Measurements from ENCODE around the gene ADAMTS6.

Gene ADAMTS6

DNA sequence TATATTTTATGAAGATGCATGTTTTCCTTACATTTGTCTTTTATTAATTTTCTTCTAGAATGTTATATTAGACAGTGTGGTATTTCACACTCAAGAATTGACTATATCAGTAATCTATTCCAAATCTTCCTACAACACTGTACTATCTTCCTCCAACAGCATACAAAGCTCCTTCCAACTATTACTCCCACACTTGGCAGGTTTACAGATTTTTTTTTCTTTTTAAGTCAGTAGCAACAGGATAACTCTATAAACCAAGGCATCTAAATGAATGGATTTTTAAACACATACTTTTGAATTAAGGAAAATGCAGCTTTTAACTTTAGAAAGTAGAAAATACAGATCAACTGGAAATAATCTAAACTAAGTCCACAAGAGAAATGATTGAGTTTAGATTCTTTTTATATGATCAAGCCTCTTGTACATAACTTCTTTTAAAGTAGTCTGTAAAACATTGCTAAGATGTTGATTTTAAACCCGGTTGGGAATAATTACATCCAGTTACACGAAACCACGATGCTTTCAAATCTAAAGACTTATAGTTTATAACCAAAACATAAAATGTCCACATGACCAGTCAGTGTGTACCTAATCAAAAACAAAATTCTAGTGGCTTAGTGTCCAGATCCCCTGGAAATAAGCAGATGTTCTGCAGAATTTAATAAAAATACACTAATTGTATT lies 281.6 kb downstream of the ADAMTS6 start:
- TF ChIP-seq SIN3A (IDR thresholded peaks at IDR 0.05; ENCODE audit: borderline replicate concordance, insufficient read depth, low read length) = no peak
- no peak for TF ChIP-seq TAF1 (IDR thresholded peaks at IDR 0.05; ENCODE audit: borderline replicate concordance, insufficient read depth, low read length)
- no peak for TF ChIP-seq POLR2AphosphoS5 (IDR thresholded peaks at IDR 0.05; ENCODE audit: low read depth, low read length)
- no peak for TF ChIP-seq FOXP2 (optimal IDR thresholded peaks at IDR 0.05; ENCODE audit: borderline replicate concordance, extremely low read depth, extremely low read length, insufficient read depth)
- TF ChIP-seq, protein P1, sequence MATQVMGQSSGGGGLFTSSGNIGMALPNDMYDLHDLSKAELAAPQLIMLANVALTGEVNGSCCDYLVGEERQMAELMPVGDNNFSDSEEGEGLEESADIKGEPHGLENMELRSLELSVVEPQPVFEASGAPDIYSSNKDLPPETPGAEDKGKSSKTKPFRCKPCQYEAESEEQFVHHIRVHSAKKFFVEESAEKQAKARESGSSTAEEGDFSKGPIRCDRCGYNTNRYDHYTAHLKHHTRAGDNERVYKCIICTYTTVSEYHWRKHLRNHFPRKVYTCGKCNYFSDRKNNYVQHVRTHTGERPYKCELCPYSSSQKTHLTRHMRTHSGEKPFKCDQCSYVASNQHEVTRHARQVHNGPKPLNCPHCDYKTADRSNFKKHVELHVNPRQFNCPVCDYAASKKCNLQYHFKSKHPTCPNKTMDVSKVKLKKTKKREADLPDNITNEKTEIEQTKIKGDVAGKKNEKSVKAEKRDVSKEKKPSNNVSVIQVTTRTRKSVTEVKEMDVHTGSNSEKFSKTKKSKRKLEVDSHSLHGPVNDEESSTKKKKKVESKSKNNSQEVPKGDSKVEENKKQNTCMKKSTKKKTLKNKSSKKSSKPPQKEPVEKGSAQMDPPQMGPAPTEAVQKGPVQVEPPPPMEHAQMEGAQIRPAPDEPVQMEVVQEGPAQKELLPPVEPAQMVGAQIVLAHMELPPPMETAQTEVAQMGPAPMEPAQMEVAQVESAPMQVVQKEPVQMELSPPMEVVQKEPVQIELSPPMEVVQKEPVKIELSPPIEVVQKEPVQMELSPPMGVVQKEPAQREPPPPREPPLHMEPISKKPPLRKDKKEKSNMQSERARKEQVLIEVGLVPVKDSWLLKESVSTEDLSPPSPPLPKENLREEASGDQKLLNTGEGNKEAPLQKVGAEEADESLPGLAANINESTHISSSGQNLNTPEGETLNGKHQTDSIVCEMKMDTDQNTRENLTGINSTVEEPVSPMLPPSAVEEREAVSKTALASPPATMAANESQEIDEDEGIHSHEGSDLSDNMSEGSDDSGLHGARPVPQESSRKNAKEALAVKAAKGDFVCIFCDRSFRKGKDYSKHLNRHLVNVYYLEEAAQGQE (IDR thresholded peaks at IDR 0.05; ENCODE audit: insufficient read depth in 1 of 2, low read depth in 2 of 2, low read length in 2 of 2) = no peak

GRCh38 chr5:65198456-65199120 lies 283.1 kb downstream of the ADAMTS6 start:
- TF ChIP-seq SIN3A (IDR thresholded peaks at IDR 0.05; ENCODE audit: borderline replicate concordance, insufficient read depth, low read length) = no peak
- TF ChIP-seq POLR2AphosphoS5 (IDR thresholded peaks at IDR 0.05; ENCODE audit: low read depth, low read length) = no peak
- no peak for TF ChIP-seq TAF1 (IDR thresholded peaks at IDR 0.05; ENCODE audit: borderline replicate concordance, insufficient read depth, low read length)
- TF ChIP-seq, protein P1 (IDR thresholded peaks at IDR 0.05; ENCODE audit: insufficient read depth in 1 of 2, low read depth in 2 of 2, low read length in 2 of 2) = no peak
- no peak for TF ChIP-seq FOXP2 (optimal IDR thresholded peaks at IDR 0.05; ENCODE audit: borderline replicate concordance, extremely low read depth, extremely low read length, insufficient read depth)

- no peak for TF ChIP-seq POLR2AphosphoS5 (IDR thresholded peaks at IDR 0.05; ENCODE audit: low read depth, low read length)
- TF ChIP-seq TAF1 (IDR thresholded peaks at IDR 0.05; ENCODE audit: borderline replicate concordance, insufficient read depth, low read length) = no peak
- TF ChIP-seq, protein P1 (IDR thresholded peaks at IDR 0.05; ENCODE audit: insufficient read depth in 1 of 2, low read depth in 2 of 2, low read length in 2 of 2) = no peak
- no peak for TF ChIP-seq SIN3A (IDR thresholded peaks at IDR 0.05; ENCODE audit: borderline replicate concordance, insufficient read depth, low read length)
- TF ChIP-seq FOXP2 (optimal IDR thresholded peaks at IDR 0.05; ENCODE audit: borderline replicate concordance, extremely low read depth, extremely low read length, insufficient read depth) = no peak
Observed at GRCh38 chr5:65197531-65198455, 283.9 kb downstream of the ADAMTS6 start.

DNA sequence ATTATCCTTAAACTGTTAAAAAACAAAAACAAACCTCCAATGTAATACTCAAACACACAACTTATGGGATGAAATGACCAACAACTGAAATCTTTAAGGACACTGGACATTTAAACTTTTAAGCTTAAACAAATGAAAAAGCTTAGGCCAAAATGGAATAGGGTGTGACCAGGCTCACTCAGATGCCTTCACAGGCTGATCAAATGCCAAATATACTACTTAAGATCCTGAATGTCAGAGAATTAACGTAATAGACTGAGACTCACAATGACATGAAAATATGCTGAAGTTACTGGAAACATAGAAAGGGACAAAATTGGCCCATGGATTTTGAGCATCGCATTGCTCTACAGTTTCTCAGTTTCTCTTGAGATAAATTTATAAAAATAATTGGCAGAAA lies 286.8 kb downstream of the ADAMTS6 start:
- TF ChIP-seq TAF1 (IDR thresholded peaks at IDR 0.05; ENCODE audit: borderline replicate concordance, insufficient read depth, low read length) (no peak), SIN3A (IDR thresholded peaks at IDR 0.05; ENCODE audit: borderline replicate concordance, insufficient read depth, low read length) (no peak), POLR2AphosphoS5 (IDR thresholded peaks at IDR 0.05; ENCODE audit: low read depth, low read length) (no peak), FOXP2 (optimal IDR thresholded peaks at IDR 0.05; ENCODE audit: borderline replicate concordance, extremely low read depth, extremely low read length, insufficient read depth) (no peak)
- TF ChIP-seq, protein P1 (IDR thresholded peaks at IDR 0.05; ENCODE audit: insufficient read depth in 1 of 2, low read depth in 2 of 2, low read length in 2 of 2) = no peak
